IMR-90 (cell line): ENCODE data around the gene ORMDL2. TPM values are rescaled to one million over a fixed set of nuclear protein-coding genes. Genes with fewer than 3 reads are reported as not detected.

ENCODE experiments used
- ATAC-seq: fragments of 200-7000 bp; cut with Tn5 transposase; 2 replicates; pipeline ENCODE4 v1.9.1; 2020; ENCODE audit warnings: low read depth, mild to moderate bottlenecking, moderate library complexity
- BruUV-seq: library from RNA; stranded (reverse); fragments of 400-500 nt; replicated peaks from 2 replicates; lab custom pipeline; 2021; lab: Mats Ljungman, UMichigan
- CTCF ChIA-PET: fragments of 300-600 bp; formaldehyde crosslinking; extraction: SDS; loops from one replicate; lab custom pipeline; 2021; ENCODE audit warnings: antibody characterized with exemption; lab: Yijun Ruan, JAX
- POLR2A ChIA-PET: fragments of 300-600 bp; sonication (Branson Sonifier 250); formaldehyde crosslinking; loops from one replicate; lab custom pipeline; 2022; ENCODE audit warnings: antibody characterized with exemption; ENCODE audit not compliant: unreplicated experiment; lab: Charles Lee
- DNase-seq: peaks from one replicate; pipeline ENCODE4 v3.0.0; 2013
- H2AFZ ChIP-seq: replicated peaks from 2 replicates; pipeline ENCODE3; 2013; ENCODE audit warnings: low read length, mild to moderate bottlenecking; ENCODE audit not compliant: poor library complexity
- H2AK5ac ChIP-seq: 2 replicates; pipeline ENCODE4 v1.6.1; 2013; ENCODE audit warnings: low read depth, low read length, inconsistent platforms
- H2AK9ac ChIP-seq: replicated peaks from 2 replicates; pipeline ENCODE3; 2013; ENCODE audit warnings: mild to moderate bottlenecking, low read depth, low read length, moderate library complexity; ENCODE audit not compliant: poor library complexity
- H2BK120ac ChIP-seq: 2 replicates; pipeline ENCODE4 v1.6.1; 2013; ENCODE audit warnings: low read depth, low read length, inconsistent platforms
- H2BK15ac ChIP-seq: 3 replicates; pipeline ENCODE4 v1.6.1; 2013; ENCODE audit warnings: low read depth, low read length, inconsistent platforms
- H2BK20ac ChIP-seq: 2 replicates; pipeline ENCODE4 v1.6.1; 2013; ENCODE audit warnings: low read depth, mild to moderate bottlenecking, inconsistent platforms, low read length, moderate library complexity
- H2BK5ac ChIP-seq: 2 replicates; pipeline ENCODE4 v1.6.1; 2013; ENCODE audit warnings: mild to moderate bottlenecking, low read depth, low read length, inconsistent platforms; ENCODE audit not compliant: poor library complexity, severe bottlenecking
- H3K14ac ChIP-seq: replicated peaks from 2 replicates; pipeline ENCODE4 v1.6.1; 2013; ENCODE audit warnings: low read depth, low read length, inconsistent platforms
- H3K18ac ChIP-seq: 2 replicates; pipeline ENCODE4 v1.6.1; 2013; ENCODE audit warnings: low read depth, low read length, control low read depth
- H3K23ac ChIP-seq: 2 replicates; pipeline ENCODE4 v1.6.1; 2013; ENCODE audit warnings: low read depth, low read length, inconsistent platforms
- H3K27ac ChIP-seq: 2 replicates; pipeline ENCODE4 v1.5.1; 2013; ENCODE audit warnings: mild to moderate bottlenecking, control low read depth, low read length; ENCODE audit not compliant: insufficient read depth
- H3K27me3 ChIP-seq: 2 replicates; pipeline ENCODE4 v1.6.1; 2013; ENCODE audit warnings: low read length; ENCODE audit not compliant: control insufficient read depth, insufficient read depth
- H3K36me3 ChIP-seq: 2 replicates; pipeline ENCODE4 v1.6.1; 2013; ENCODE audit warnings: low read length, mixed read lengths; ENCODE audit not compliant: control insufficient read depth, insufficient read depth
- H3K4ac ChIP-seq: 2 replicates; pipeline ENCODE4 v1.6.1; 2013; ENCODE audit warnings: low read depth, low read length, inconsistent platforms
- H3K4me1 ChIP-seq: 2 replicates; pipeline ENCODE4 v1.6.1; 2013; ENCODE audit warnings: low read length, mixed read lengths; ENCODE audit not compliant: control insufficient read depth, insufficient read depth
- H3K4me2 ChIP-seq: 2 replicates; pipeline ENCODE4 v1.6.1; 2013; ENCODE audit warnings: low read depth, mild to moderate bottlenecking, control low read depth, low read length, moderate library complexity
- H3K4me3 ChIP-seq: 2 replicates; pipeline ENCODE4 v1.5.1; 2013; ENCODE audit warnings: low read depth, mild to moderate bottlenecking, control low read depth, low read length, moderate library complexity; ENCODE audit not compliant: insufficient read depth
- H3K56ac ChIP-seq: 2 replicates; pipeline ENCODE4 v1.6.1; 2013; ENCODE audit warnings: low read length, inconsistent platforms; ENCODE audit not compliant: insufficient read depth; ENCODE audit errors: extremely low read depth
- H3K79me1 ChIP-seq, 2 experiments: 2 replicates each; pipeline ENCODE4 v1.6.1; 2013; ENCODE audit warnings: low read length in 2 of 2, inconsistent platforms in 1 of 2, low read depth in 1 of 2
- H3K9ac ChIP-seq: 2 replicates; pipeline ENCODE4 v1.6.1; 2013; ENCODE audit warnings: low read depth, low read length, control low read depth
- H3K9me1 ChIP-seq: 2 replicates; pipeline ENCODE4 v1.6.1; 2013; ENCODE audit warnings: low read length, inconsistent platforms; ENCODE audit not compliant: insufficient read depth
- H3K9me3 ChIP-seq: 2 replicates; pipeline ENCODE4 v1.6.1; 2013; ENCODE audit warnings: low read length; ENCODE audit not compliant: control insufficient read depth, insufficient read depth
- H4K20me1 ChIP-seq: 2 replicates; pipeline ENCODE4 v1.6.1; 2013; ENCODE audit warnings: low read length, inconsistent platforms; ENCODE audit not compliant: insufficient read depth
- H4K5ac ChIP-seq: 2 replicates; pipeline ENCODE4 v1.6.1; 2013; ENCODE audit warnings: mild to moderate bottlenecking, low read depth, low read length, control low read depth
- H4K8ac ChIP-seq, 2 experiments: 2 replicates each; pipeline ENCODE4 v1.6.1; 2013; ENCODE audit warnings: low read depth in 2 of 2, low read length in 2 of 2, control low read depth in 1 of 2, inconsistent platforms in 1 of 2
- H4K91ac ChIP-seq: 2 replicates; pipeline ENCODE4 v1.6.1; 2013; ENCODE audit warnings: low read depth, low read length, inconsistent platforms; ENCODE audit not compliant: insufficient read depth
- BHLHE40 ChIP-seq: fragments of 150-350 bp; IDR thresholded peaks from 2 replicates; pipeline ENCODE4 v1.6.1; 2016; ENCODE audit warnings: mild to moderate bottlenecking, low read depth, low read length
- CEBPB ChIP-seq: IDR thresholded peaks from 2 replicates; pipeline ENCODE4 v1.6.1; 2012; ENCODE audit warnings: low read depth, low read length, improper control_type of control experiment
- MXI1 ChIP-seq: IDR thresholded peaks from 2 replicates; pipeline ENCODE4 v1.6.1; 2012; ENCODE audit warnings: low read depth, mild to moderate bottlenecking, low read length, moderate library complexity, borderline replicate concordance
- NFE2L2 ChIP-seq: fragments of 150-350 bp; IDR thresholded peaks from 2 replicates; pipeline ENCODE4 v1.6.1; 2016; ENCODE audit warnings: low read depth, mild to moderate bottlenecking, low read length
- POLR2A ChIP-seq: IDR thresholded peaks from 2 replicates; pipeline ENCODE4 v1.6.1; 2012; ENCODE audit warnings: mild to moderate bottlenecking, low read depth, low read length
- WGBS, 2 experiments: methylation state at CpG; one replicate each; pipeline versions ENCODE4 v1.1.5 to v1.1.7; 2013; ENCODE audit warnings: missing lambda C conversion rate in 2 of 2; ENCODE audit not compliant: insufficient read length in 1 of 2; ENCODE audit errors: extremely low coverage in 2 of 2; 5-methylcytosine and 5-hydroxymethylcytosine counted together
- dilution Hi-C: fragments of 300-500 bp; cut with HindIII; formaldehyde crosslinking; loops from one replicate; pipeline ENCODE4 v1.14.3; 2018; ENCODE audit warnings: low sequenced_read_pairs; ENCODE audit not compliant: unreplicated experiment
- in situ Hi-C: fragments of 300-500 bp; cut with MboI; formaldehyde crosslinking; loops from 3 replicates; pipeline ENCODE4 v1.14.3; 2019; ENCODE audit warnings: low sequenced_read_pairs, inconsistent platforms, mixed read lengths
- intact Hi-C: fragments of 100-400 bp; cut with micrococcal nuclease; formaldehyde crosslinking; loops from 2 replicates; pipeline ENCODE4 v1.10.0; 2022
- polyA plus RNA-seq, 3 experiments: library from polyadenylated mRNA; depleted of rRNA; stranded (reverse); fragments of >200 nt; gene quantifications; 2 replicates each; pipeline ENCODE4 v1.2.3, GENCODE V29; 2012; ENCODE audit warnings: low replicate concordance in 1 of 3
- total RNA-seq: library from RNA; depleted of rRNA; stranded (reverse); fragments of >200 nt; gene quantifications from 2 replicates; pipeline ENCODE4 v1.2.3, GENCODE V29; 2012

The ORMDL2 gene
- total and polyA plus RNA-seq, 2 of the 4 experiments (the other 2 are of a cell fraction) = 20.4 to 39.7 TPM

- no peak for ATAC-seq
- no peak for DNase-seq
- Histone ChIP-seq H2BK120ac (no peak overlapping the region), H3K9me1 (0 out of 2 replicates have a peak, but pooled peaks cover 3% of the 10 kb centered on the region), H3K4me1 (no peaks in the 10 kb centered on the region; the same call in 1 of the 2 replicates), H3K9ac (no peak overlapping the region), H4K5ac (no peak overlapping the region), H3K4me3 (no peak overlapping the region), H2AK9ac (no peak overlapping the region), H3K4me2 (no peak overlapping the region), H3K27ac (no peak overlapping the region), H3K23ac (no peak overlapping the region), H4K8ac (no peak overlapping the region), H2BK20ac (no peak overlapping the region), H3K56ac (no peak overlapping the region), H3K9me3 (no peaks in the 10 kb centered on the region), H3K4ac (no peak overlapping the region), H3K79me1 (peaks cover 23 to 54% of the 10 kb centered on the region in 2 experiments), H2BK15ac (no peak overlapping the region), H2AK5ac (no peak overlapping the region), H4K91ac (no peak overlapping the region), H3K36me3 (peaks cover 22% of the 10 kb centered on the region), H3K27me3 (no peaks in the 10 kb centered on the region), H3K14ac (no peak overlapping the region), H2AFZ (no peak overlapping the region), H4K20me1 (peaks cover 52% of the 10 kb centered on the region), H3K18ac (no peak overlapping the region), H2BK5ac (no peak overlapping the region)
- POLR2A ChIA-PET = no interaction called here
- CTCF ChIA-PET = no interaction called here
- intact Hi-C loops (no loop called here), in situ Hi-C loops (no loop called here), dilution Hi-C loops (no loop called here)
- BruUV-seq = no TSS peak
- TF ChIP-seq CEBPB (peak; percentile 64), BHLHE40 (no peak), NFE2L2 (no peak), MXI1 (no peak), POLR2A (no peak)
- WGBS, 2 experiments = no CpG with 5 or more reads among the region's 8 CpGs
Observed at GRCh38 chr12:55806982-55807381, 10.9 kb upstream of the ORMDL2 start.
